Measurements from ENCODE around the gene PPT1.

PPT1 gene

DNA sequence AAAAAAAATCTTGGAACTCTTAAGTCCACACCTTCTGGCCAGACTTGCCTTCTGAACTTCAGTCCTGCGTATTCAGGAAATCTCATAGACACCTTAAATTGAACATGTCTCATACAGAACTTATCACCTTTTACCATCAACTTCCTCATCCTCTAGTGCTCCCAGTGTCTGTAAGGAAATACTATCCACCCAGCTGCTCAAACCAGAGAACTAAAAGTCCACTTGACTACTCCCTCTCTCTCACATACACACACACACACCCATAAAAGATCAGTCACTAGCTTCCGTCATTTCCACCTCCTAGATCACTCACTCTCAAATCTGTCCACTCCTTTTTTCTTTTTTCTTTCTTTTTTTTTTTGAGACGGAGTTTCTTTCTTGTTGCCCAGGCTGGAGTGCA is 67.4 kb downstream of the PPT1 start:
- H3K27me3 ChIP-seq (replicated peaks; ENCODE audit: insufficient read depth, low read length) = no peaks in the 10 kb centered on the region
- H3K9me3 ChIP-seq (replicated peaks; ENCODE audit: insufficient read depth, low read length) = no peaks in the 10 kb centered on the region
- H3K4me3 ChIP-seq (ENCODE audit: low read length) = no peak overlapping the region
- no peaks in the 10 kb centered on the region for H4K20me1 ChIP-seq (ENCODE audit: insufficient read depth, low read length)
- H3K27ac ChIP-seq (ENCODE audit: low read length) = no peak overlapping the region
- H3K36me3 ChIP-seq (replicated peaks; ENCODE audit: insufficient read depth, low read length) = no peaks in the 10 kb centered on the region
- H3K4me1 ChIP-seq (ENCODE audit: low read length) = peaks cover 3% of the 10 kb centered on the region
- no peak overlapping the region for H3K9ac ChIP-seq (ENCODE audit: low read length)
- DNase-seq = no peak
- TF ChIP-seq EZH2phosphoT487 (IDR thresholded peaks at IDR 0.05; ENCODE audit: low read length) = no peak
- no peak for TF ChIP-seq EZH2 (optimal IDR thresholded peaks at IDR 0.05; ENCODE audit: low read depth, low read length)
- TF ChIP-seq, protein P1, sequence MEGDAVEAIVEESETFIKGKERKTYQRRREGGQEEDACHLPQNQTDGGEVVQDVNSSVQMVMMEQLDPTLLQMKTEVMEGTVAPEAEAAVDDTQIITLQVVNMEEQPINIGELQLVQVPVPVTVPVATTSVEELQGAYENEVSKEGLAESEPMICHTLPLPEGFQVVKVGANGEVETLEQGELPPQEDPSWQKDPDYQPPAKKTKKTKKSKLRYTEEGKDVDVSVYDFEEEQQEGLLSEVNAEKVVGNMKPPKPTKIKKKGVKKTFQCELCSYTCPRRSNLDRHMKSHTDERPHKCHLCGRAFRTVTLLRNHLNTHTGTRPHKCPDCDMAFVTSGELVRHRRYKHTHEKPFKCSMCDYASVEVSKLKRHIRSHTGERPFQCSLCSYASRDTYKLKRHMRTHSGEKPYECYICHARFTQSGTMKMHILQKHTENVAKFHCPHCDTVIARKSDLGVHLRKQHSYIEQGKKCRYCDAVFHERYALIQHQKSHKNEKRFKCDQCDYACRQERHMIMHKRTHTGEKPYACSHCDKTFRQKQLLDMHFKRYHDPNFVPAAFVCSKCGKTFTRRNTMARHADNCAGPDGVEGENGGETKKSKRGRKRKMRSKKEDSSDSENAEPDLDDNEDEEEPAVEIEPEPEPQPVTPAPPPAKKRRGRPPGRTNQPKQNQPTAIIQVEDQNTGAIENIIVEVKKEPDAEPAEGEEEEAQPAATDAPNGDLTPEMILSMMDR (IDR thresholded peaks at IDR 0.05; ENCODE audit: low read length) = no peak
- no peaks in the 10 kb centered on the region for H3K9me2 ChIP-seq (replicated peaks; ENCODE audit: insufficient read depth, low read length)
- H3F3A ChIP-seq (ENCODE audit: insufficient read depth, low read length) = no peaks in the 10 kb centered on the region
- H3K4me2 ChIP-seq (ENCODE audit: low read depth, low read length) = no peak overlapping the region
- no peak overlapping the region for H2AFZ ChIP-seq (ENCODE audit: low read length)
- H3K79me2 ChIP-seq (ENCODE audit: low read length) = no peaks in the 10 kb centered on the region

DNA sequence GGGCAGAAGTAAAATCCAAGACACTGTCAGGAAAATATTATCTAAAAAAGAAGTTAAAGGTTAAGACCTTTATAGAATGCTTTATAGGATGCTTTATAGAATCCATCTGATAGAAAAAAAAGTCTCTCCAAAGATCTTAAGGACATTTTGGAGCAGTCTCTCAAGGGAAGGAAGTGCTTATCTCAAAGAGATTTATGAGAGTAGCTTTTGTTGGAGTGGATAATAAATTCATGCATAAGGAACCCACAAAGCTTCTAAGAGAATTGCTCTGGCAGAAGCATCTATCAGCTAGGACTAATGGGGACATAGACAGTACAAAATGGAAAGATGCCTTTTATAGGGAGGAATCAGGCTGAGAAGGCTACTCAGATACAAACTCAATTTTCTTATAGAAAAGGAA is 69.4 kb downstream of the PPT1 start:
- H3K79me2 ChIP-seq (ENCODE audit: low read length) = no peaks in the 10 kb centered on the region
- DNase-seq = no peak
- H3K27ac ChIP-seq (ENCODE audit: low read length) = no peak overlapping the region
- H3K27me3 ChIP-seq (replicated peaks; ENCODE audit: insufficient read depth, low read length) = no peaks in the 10 kb centered on the region
- no peaks in the 10 kb centered on the region for H3K36me3 ChIP-seq (replicated peaks; ENCODE audit: insufficient read depth, low read length)
- TF ChIP-seq EZH2phosphoT487 (IDR thresholded peaks at IDR 0.05; ENCODE audit: low read length) (no peak), EZH2 (optimal IDR thresholded peaks at IDR 0.05; ENCODE audit: low read depth, low read length) (no peak)
- no peaks in the 10 kb centered on the region for H3K9me2 ChIP-seq (replicated peaks; ENCODE audit: insufficient read depth, low read length)
- no peaks in the 10 kb centered on the region for H3K4me1 ChIP-seq (ENCODE audit: low read length)
- H2AFZ ChIP-seq (ENCODE audit: low read length) = no peak overlapping the region
- H4K20me1 ChIP-seq (ENCODE audit: insufficient read depth, low read length) = no peaks in the 10 kb centered on the region
- H3F3A ChIP-seq (ENCODE audit: insufficient read depth, low read length) = no peaks in the 10 kb centered on the region
- H3K4me2 ChIP-seq (ENCODE audit: low read depth, low read length) = no peak overlapping the region
- no peak overlapping the region for H3K4me3 ChIP-seq (ENCODE audit: low read length)
- no peaks in the 10 kb centered on the region for H3K9me3 ChIP-seq (replicated peaks; ENCODE audit: insufficient read depth, low read length)
- H3K9ac ChIP-seq (ENCODE audit: low read length) = no peak overlapping the region

DNA sequence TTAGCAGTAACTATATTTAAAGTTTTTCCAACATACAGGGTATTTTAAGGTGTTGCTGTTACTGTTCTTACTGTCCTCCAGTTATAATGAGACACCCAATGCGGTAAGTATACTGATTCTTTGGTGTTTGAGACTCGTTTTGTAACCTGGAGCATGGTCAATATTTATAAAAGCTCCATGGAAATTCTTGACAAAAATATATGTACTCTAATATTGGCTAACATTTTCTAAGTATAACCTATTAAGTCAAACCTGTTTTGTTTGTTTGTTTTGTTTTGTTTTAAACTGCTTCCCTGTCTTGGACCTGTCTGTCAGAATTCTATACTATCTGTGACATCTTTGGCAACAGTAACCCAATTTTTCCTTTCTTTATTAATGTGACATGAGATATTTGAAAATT is 72.4 kb downstream of the PPT1 start:
- Histone ChIP-seq H3K4me3 (ENCODE audit: low read length) (no peak overlapping the region), H3K79me2 (ENCODE audit: low read length) (no peaks in the 10 kb centered on the region), H3K4me1 (ENCODE audit: low read length) (no peaks in the 10 kb centered on the region), H3K9me3 (replicated peaks; ENCODE audit: insufficient read depth, low read length) (no peaks in the 10 kb centered on the region), H3K27me3 (replicated peaks; ENCODE audit: insufficient read depth, low read length) (no peaks in the 10 kb centered on the region), H3K9ac (ENCODE audit: low read length) (no peak overlapping the region), H3K27ac (ENCODE audit: low read length) (no peak overlapping the region), H3K4me2 (ENCODE audit: low read depth, low read length) (no peak overlapping the region), H4K20me1 (ENCODE audit: insufficient read depth, low read length) (no peaks in the 10 kb centered on the region), H3K36me3 (replicated peaks; ENCODE audit: insufficient read depth, low read length) (no peaks in the 10 kb centered on the region), H2AFZ (ENCODE audit: low read length) (no peak overlapping the region), H3K9me2 (replicated peaks; ENCODE audit: insufficient read depth, low read length) (no peaks in the 10 kb centered on the region), H3F3A (ENCODE audit: insufficient read depth, low read length) (no peaks in the 10 kb centered on the region)
- TF ChIP-seq EZH2 (optimal IDR thresholded peaks at IDR 0.05; ENCODE audit: low read depth, low read length) (no peak), EZH2phosphoT487 (IDR thresholded peaks at IDR 0.05; ENCODE audit: low read length) (no peak)
- TF ChIP-seq, protein P1 (IDR thresholded peaks at IDR 0.05; ENCODE audit: low read length) = no peak
- DNase-seq = no peak

DNA sequence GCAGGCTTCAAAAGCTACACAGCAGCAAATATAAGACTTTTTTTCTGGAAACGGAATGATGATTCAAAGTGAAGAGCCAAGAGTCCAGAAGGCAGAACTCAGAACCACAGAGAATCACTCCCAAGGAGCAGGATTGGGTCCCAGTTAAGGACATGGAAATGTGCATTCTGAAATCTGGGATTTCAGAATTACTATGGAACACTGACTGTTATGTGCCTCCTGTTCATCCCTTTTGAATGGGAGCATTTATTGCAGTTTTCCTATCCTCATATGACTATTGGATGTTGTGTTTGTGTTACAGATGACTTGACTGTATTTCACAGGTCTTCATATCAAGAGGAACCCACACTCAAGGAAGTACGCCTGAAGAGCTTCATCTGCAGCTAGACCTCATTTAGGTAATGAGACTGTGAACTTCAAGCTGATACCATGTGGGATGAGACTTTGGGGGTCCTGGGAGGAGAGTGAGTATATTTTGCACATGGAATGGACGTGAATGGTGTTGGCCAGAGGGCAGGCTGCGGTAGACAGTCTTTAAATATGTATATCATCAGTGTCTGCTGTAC is 73.6 kb downstream of the PPT1 start:
- Histone ChIP-seq H4K20me1 (ENCODE audit: insufficient read depth, low read length) (no peaks in the 10 kb centered on the region), H3K4me1 (ENCODE audit: low read length) (no peaks in the 10 kb centered on the region), H3K9ac (ENCODE audit: low read length) (no peak overlapping the region), H3K9me3 (replicated peaks; ENCODE audit: insufficient read depth, low read length) (no peaks in the 10 kb centered on the region), H3K27me3 (replicated peaks; ENCODE audit: insufficient read depth, low read length) (no peaks in the 10 kb centered on the region), H3K4me3 (ENCODE audit: low read length) (no peak overlapping the region), H3F3A (ENCODE audit: insufficient read depth, low read length) (no peaks in the 10 kb centered on the region), H3K4me2 (ENCODE audit: low read depth, low read length) (no peak overlapping the region), H3K27ac (ENCODE audit: low read length) (no peak overlapping the region), H3K36me3 (replicated peaks; ENCODE audit: insufficient read depth, low read length) (no peaks in the 10 kb centered on the region), H3K9me2 (replicated peaks; ENCODE audit: insufficient read depth, low read length) (no peaks in the 10 kb centered on the region), H2AFZ (ENCODE audit: low read length) (no peak overlapping the region), H3K79me2 (ENCODE audit: low read length) (no peaks in the 10 kb centered on the region)
- no peak for DNase-seq
- TF ChIP-seq, protein P1 (IDR thresholded peaks at IDR 0.05; ENCODE audit: low read length) = no peak
- TF ChIP-seq EZH2phosphoT487 (IDR thresholded peaks at IDR 0.05; ENCODE audit: low read length) = no peak
- no peak for TF ChIP-seq EZH2 (optimal IDR thresholded peaks at IDR 0.05; ENCODE audit: low read depth, low read length)
